ENCODE measurements around the gene EHBP1. TPM values are rescaled to one million over a fixed set of nuclear protein-coding genes. Genes with fewer than 3 reads are reported as not detected.
A peak's percentile ranks its signal among the peaks of the same experiment; 100 is the strongest.

Gene EHBP1
- total and polyA plus RNA-seq, 2 experiments from 2014 or later: 11.7 to 30.8 TPM

DNA sequence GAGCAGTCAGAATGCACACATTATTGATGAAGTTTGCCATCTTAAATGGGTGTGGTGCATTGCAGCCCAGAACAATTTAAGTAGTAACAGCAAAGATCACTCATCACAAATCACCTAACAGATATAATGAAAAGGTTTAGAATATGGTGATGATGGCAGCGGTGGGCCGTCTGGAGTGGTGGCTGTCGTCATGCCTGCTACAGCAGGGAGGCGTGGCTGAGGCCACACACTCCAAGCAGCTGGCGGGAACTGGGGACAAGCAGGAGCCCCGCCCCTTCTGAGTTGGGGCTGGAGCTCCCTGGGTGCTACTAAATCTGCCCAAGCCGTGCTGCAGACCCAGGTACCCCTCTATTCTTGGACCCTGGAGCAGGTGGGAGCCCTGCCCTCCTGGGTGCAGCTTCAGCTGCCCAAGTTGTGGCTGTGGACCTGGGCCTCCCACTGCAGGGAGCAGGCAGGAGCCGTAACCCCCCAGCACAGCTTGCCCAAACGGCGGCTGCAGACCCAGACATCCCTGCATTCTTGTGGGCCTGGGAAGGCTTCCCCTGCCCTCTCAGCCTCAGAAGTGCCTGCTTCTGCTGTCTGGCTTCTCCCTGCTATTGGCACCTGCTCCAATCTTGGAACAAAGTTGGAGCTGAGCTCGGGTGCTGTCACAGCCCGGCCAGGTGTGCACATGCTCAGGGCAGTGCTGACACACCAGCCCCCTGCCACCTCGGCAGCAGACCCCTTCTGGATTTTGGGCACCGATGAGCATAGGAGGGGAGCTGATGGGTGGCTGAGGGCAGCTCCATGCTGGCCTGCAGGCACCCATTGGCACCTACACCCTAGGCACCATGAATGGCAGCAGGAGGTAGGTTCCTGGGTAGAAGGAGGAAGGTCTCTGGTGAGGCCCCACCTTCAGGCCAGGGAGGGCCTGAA lies 149.3 kb downstream of the EHBP1 start:
- TF ChIP-seq, protein P1, sequence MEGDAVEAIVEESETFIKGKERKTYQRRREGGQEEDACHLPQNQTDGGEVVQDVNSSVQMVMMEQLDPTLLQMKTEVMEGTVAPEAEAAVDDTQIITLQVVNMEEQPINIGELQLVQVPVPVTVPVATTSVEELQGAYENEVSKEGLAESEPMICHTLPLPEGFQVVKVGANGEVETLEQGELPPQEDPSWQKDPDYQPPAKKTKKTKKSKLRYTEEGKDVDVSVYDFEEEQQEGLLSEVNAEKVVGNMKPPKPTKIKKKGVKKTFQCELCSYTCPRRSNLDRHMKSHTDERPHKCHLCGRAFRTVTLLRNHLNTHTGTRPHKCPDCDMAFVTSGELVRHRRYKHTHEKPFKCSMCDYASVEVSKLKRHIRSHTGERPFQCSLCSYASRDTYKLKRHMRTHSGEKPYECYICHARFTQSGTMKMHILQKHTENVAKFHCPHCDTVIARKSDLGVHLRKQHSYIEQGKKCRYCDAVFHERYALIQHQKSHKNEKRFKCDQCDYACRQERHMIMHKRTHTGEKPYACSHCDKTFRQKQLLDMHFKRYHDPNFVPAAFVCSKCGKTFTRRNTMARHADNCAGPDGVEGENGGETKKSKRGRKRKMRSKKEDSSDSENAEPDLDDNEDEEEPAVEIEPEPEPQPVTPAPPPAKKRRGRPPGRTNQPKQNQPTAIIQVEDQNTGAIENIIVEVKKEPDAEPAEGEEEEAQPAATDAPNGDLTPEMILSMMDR (IDR thresholded peaks at IDR 0.05; ENCODE audit: low read depth, low read length): no peak
- no peak overlapping the region for H3K27ac ChIP-seq
- H3K36me3 ChIP-seq: no peaks in the 10 kb centered on the region
- H3K9me3 ChIP-seq (ENCODE audit: low read depth): no peaks in the 10 kb centered on the region
- DNase-seq (ENCODE audit: low read depth in 1 of 2, low spot score in 1 of 2): no peak
- H3K27me3 ChIP-seq: no peaks in the 10 kb centered on the region
- no peak overlapping the region for H3K4me3 ChIP-seq
- H3K4me1 ChIP-seq (ENCODE audit: low read depth): peaks cover 15% of the 10 kb centered on the region

DNA sequence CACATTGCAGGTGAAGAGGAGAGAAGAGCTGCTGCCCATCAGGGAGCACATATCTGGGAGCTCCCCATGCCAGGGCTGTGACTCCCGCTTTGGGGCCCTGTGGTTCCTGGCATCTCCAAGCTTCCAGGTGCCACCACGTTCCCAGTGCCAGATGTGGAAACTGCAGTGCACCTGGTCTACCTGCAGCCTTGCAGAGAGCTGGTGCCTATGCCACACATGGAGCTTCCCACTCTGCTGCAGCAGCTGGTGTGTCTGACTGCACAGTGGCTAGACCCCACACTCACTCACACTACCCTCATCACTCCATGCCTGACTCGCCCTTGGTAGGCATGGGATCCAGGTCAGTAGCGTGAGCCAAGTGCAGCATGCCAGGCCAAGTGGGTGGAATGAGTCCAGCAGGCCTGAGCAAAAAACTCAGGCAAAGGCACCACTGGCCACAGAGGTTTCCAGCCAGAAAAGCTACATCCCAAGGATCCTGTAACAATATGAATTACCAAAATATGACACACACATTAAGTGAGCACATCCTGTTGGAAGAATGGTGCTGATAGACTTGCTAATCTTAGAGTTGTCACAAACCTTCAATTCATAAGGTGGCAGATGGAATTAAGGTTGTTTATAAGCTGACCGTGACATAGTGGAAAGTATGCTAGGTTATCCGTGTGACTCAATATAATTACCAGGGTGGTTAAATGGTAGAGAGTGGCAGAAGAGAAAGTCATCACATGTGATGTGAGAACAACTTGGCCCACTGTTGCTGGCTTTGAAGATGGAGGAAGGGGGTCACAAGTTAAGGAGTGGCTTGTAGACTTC lies 150.9 kb downstream of the EHBP1 start:
- DNase-seq (ENCODE audit: low read depth in 1 of 2, low spot score in 1 of 2): no peak
- H3K27ac ChIP-seq: no peak overlapping the region

DNA sequence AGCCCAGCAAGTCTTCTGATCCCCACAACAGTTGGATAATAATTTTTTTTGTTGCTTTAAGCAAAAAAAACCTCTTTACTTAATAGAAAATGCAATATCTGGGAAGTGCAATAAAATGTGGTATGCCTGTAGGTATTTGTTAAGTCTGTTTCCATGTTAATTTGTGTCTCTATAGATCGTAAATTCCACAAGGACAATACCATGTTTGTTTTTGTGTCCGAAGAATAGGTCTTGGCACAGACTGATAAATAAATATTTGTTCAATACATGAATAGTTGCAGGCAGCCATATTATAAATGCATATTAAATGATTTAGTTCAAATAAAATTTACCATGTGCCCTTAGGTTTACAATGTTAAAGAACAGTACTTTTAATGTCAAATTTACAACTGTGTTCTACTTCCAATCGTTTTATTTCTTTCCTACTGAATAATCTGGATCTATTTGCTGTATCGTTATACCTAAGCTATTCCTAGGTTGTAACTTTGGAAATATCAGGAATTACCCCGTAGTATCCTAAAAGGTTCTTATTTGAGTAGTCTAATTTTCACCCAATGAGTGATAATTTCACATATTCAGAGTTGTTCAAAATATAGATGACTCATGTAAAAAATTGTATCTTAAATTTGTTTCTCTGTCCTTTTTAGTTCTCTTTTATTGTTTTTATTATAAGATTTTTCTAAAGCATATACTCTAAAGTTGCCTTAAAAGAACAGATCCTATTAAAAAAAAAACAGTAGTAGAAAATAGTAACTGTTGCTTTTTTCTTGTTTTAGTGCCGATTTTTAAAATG lies 151.8 kb downstream of the EHBP1 start:
- Histone ChIP-seq H3K27me3 (no peaks in the 10 kb centered on the region), H3K9me3 (ENCODE audit: low read depth) (no peaks in the 10 kb centered on the region), H3K4me1 (ENCODE audit: low read depth) (peaks cover 15% of the 10 kb centered on the region), H3K36me3 (no peaks in the 10 kb centered on the region), H3K27ac (no peak overlapping the region), H3K4me3 (no peak overlapping the region)
- DNase-seq (ENCODE audit: low read depth in 1 of 2, low spot score in 1 of 2): no peak
- TF ChIP-seq, protein P1 (IDR thresholded peaks at IDR 0.05; ENCODE audit: low read depth, low read length): no peak

More for the DNA sequence above, 150.9 kb downstream of the EHBP1 start:
- no peaks in the 10 kb centered on the region for H3K27me3 ChIP-seq
- TF ChIP-seq, protein P1 (IDR thresholded peaks at IDR 0.05; ENCODE audit: low read depth, low read length): no peak
- no peaks in the 10 kb centered on the region for H3K9me3 ChIP-seq (ENCODE audit: low read depth)
- no peaks in the 10 kb centered on the region for H3K36me3 ChIP-seq
- H3K4me3 ChIP-seq: no peak overlapping the region
- H3K4me1 ChIP-seq (ENCODE audit: low read depth): peaks cover 15% of the 10 kb centered on the region

DNA sequence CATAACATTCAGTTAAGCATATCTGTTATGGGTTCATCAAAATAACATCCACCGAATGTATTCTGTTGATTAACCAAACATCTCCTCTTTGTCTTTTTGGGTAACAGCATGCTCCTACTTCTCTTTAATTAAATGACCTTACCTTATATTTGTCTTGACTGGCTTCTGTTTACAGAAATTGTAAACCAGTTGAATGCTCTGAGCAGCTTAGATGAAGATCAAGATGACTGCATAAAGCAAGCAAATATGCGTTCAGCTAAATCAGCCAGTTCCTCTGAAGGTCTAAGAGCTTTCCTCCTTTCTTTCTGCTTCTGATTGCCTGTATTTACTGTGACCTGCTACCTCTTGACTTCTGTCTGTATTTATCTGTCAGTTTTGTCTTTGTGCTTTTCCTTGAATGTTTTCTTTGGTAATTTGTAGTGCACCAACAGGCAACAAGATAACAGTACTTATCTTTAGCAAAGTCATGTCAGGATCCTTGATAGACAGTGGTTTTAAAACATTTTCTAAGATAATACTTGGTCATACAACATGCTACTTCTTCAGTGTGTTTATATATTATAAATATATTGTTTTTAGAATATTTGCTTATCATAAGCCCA lies 152.8 kb downstream of the EHBP1 start:
- Histone ChIP-seq H3K27me3 (no peaks in the 10 kb centered on the region), H3K27ac (no peak overlapping the region), H3K36me3 (no peaks in the 10 kb centered on the region), H3K4me3 (no peak overlapping the region), H3K4me1 (ENCODE audit: low read depth) (peaks cover 15% of the 10 kb centered on the region), H3K9me3 (ENCODE audit: low read depth) (no peaks in the 10 kb centered on the region)
- peak in 1 of 2 donors; percentile 1 for DNase-seq (ENCODE audit: low read depth in 1 of 2, low spot score in 1 of 2)
- TF ChIP-seq, protein P1 (IDR thresholded peaks at IDR 0.05; ENCODE audit: low read depth, low read length): no peak

DNA sequence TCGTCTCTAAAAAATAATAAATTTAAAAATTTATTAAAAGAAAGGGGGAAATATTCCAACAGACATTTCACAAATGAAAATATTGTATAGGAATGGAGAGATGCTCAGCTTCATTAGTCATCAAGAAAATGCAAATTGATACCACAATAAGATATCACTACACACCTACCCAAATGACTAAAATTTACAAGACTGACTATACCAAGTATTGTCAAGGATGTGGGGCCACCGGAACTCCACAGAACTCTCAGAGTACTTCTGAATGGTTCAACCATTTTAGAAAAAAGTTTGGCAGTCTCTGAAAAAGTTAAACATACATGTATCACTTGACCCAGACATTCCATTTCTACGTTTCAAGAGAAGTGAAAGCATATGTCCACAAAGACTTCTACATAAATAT lies 163.4 kb downstream of the EHBP1 start:
- Histone ChIP-seq H3K4me3 (no peak overlapping the region), H3K27me3 (no peaks in the 10 kb centered on the region), H3K36me3 (peaks cover 4% of the 10 kb centered on the region), H3K27ac (no peak overlapping the region), H3K9me3 (ENCODE audit: low read depth) (no peaks in the 10 kb centered on the region), H3K4me1 (ENCODE audit: low read depth) (no peaks in the 10 kb centered on the region)
- TF ChIP-seq, protein P1 (IDR thresholded peaks at IDR 0.05; ENCODE audit: low read depth, low read length): no peak
- no peak for DNase-seq (ENCODE audit: low read depth in 1 of 2, low spot score in 1 of 2)
